Measurements from ENCODE around the gene PMPCA.

- TF ChIP-seq CTCF (IDR thresholded peaks at IDR 0.05; ENCODE audit: low read length) (no peak), EZH2 (IDR thresholded peaks at IDR 0.05; ENCODE audit: borderline replicate concordance, low read length) (no peak)
These were observed 12.8 kb upstream of the PMPCA start for GRCh38 chr9:136397643-136398042.

Data from OCI-LY1 (cell line).